Measurements from ENCODE around the gene TTYH2. TPM values are rescaled to one million over a fixed set of nuclear protein-coding genes. Genes with fewer than 3 reads are reported as not detected.

Gene TTYH2
- total RNA-seq, 1 donor from 2014 or later: 30.3 TPM

DNA sequence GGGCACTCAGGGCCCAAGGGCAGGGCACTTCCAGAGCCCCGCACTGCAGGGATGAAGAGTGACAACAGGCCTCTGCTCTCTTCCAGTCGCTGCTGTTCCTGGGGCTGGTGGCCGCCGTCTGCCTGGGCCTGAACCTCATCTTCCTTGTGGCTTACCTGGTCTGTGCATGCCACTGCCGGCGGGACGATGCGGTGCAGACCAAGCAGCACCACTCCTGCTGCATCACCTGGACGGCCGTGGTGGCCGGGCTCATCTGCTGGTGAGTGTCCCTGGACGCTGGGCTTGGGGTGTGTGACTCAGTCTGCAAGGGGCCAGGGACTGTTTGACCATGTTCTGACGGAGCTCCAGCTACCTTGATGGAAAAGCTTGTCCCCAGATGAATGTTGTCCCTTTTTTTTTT lies 9.0 kb downstream of the TTYH2 start:
- intact Hi-C loops (cut with DNase I): no loop called here
- peaks cover 4 to 9% of the 10 kb centered on the region in 2 donors for H3K36me3 ChIP-seq
- no peaks in the 10 kb centered on the region for H3K4me1 ChIP-seq
- no peak overlapping the region for H3K4me3 ChIP-seq
- TF ChIP-seq, protein P1, sequence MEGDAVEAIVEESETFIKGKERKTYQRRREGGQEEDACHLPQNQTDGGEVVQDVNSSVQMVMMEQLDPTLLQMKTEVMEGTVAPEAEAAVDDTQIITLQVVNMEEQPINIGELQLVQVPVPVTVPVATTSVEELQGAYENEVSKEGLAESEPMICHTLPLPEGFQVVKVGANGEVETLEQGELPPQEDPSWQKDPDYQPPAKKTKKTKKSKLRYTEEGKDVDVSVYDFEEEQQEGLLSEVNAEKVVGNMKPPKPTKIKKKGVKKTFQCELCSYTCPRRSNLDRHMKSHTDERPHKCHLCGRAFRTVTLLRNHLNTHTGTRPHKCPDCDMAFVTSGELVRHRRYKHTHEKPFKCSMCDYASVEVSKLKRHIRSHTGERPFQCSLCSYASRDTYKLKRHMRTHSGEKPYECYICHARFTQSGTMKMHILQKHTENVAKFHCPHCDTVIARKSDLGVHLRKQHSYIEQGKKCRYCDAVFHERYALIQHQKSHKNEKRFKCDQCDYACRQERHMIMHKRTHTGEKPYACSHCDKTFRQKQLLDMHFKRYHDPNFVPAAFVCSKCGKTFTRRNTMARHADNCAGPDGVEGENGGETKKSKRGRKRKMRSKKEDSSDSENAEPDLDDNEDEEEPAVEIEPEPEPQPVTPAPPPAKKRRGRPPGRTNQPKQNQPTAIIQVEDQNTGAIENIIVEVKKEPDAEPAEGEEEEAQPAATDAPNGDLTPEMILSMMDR (IDR thresholded peaks at IDR 0.05): no peak
- no peaks in the 10 kb centered on the region for H3K27me3 ChIP-seq
- H3K27ac ChIP-seq: no peak overlapping the region
- H3K9me3 ChIP-seq: no peaks in the 10 kb centered on the region
- no peak for DNase-seq (ENCODE audit: low spot score in 2 of 2)

DNA sequence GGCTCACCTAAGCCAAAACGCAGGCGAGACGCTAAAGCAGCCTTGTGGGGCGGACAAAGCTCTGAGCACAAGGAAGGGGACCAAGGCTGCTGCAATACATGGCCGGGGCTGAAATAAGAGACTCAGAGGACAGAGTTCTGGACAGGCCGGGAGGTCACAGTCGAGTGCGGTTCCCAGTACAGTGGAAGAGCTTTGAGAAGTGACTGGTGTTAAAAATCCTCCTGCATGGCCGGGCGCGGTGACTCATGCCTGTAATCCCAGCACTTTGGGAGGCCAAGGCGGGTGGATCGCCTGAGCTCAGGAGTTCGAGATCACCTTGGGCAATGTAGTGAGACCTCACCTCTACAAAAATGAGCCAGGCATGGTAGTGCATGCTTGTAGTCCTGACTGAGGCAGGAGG lies 10.5 kb downstream of the TTYH2 start:
- H3K9me3 ChIP-seq: no peaks in the 10 kb centered on the region
- H3K27me3 ChIP-seq: no peaks in the 10 kb centered on the region
- no peak overlapping the region for H3K27ac ChIP-seq
- peaks cover 4 to 9% of the 10 kb centered on the region in 2 donors for H3K36me3 ChIP-seq
- intact Hi-C loops (cut with DNase I): no loop called here
- no peaks in the 10 kb centered on the region for H3K4me1 ChIP-seq
- no peak for DNase-seq (ENCODE audit: low spot score in 2 of 2)
- TF ChIP-seq, protein P1 (IDR thresholded peaks at IDR 0.05): no peak
- no peak overlapping the region for H3K4me3 ChIP-seq

DNA sequence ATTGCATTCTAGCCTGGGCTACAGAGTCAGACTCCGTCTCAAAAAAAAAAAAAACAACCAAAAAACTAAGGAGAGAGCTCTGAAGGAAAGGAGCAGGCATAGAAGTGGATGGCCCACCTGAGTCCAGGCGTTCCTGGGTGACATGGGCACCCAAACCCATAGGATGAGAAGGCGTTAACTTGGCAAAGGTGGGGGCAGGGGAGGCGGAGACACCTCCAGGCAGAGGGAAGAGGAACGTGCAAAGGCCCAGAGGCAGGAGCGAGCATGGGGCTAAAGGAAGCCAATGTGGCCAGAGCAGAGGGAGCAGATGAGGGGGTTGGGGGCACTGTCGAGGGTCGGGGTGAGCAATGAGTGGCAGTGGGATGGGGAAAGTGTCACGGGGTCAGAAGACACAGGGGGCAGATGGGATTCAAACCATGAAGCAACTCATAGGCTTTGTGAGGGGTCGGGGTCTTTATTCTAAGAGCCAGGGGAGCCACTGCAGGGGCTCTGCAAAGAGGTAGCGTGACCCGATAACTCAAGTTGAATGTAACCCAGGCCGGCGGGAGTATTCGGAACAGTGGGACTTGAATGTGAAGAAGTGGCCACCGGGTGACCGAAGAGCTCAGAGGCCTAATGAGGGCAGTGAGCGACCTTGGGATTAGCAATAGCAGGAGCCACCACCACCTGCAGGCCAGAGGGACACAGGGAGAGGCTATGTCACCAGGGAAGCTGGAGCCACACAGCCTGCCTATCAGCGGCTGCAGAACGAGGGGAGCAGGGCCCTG lies 11.8 kb downstream of the TTYH2 start:
- TF ChIP-seq, protein P1 (IDR thresholded peaks at IDR 0.05): no peak
- H3K4me1 ChIP-seq: no peaks in the 10 kb centered on the region
- H3K27me3 ChIP-seq: no peaks in the 10 kb centered on the region
- intact Hi-C loops (cut with DNase I): no loop called here
- H3K9me3 ChIP-seq: no peaks in the 10 kb centered on the region
- DNase-seq (ENCODE audit: low spot score in 2 of 2): no peak
- no peak overlapping the region for H3K27ac ChIP-seq
- peaks cover 4 to 9% of the 10 kb centered on the region in 2 donors for H3K36me3 ChIP-seq
- H3K4me3 ChIP-seq: no peak overlapping the region

DNA sequence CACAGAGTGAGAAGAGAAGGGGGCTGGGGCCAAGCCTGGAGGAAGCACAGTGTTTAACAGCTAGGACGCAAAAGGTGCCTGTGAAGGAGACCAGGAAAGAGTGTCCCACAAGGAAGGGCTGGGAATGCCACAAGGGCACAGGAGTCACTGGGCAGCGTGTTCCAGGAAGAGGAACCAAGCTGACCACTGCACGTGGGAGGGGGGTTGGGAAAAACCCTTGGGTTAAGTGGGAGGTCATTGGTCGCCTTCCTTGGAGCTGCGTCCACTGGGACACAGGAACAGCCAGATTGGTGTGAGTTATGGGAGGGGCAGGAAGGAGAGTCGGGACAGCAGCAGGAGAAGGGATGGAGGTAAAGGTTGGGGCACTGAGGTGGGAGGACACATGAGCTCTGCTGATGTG lies 12.9 kb downstream of the TTYH2 start:
- no peak for DNase-seq (ENCODE audit: low spot score in 2 of 2)
- H3K4me1 ChIP-seq: no peaks in the 10 kb centered on the region
- H3K27ac ChIP-seq: no peak overlapping the region
- no peak overlapping the region for H3K4me3 ChIP-seq
- TF ChIP-seq, protein P1 (IDR thresholded peaks at IDR 0.05): no peak
- H3K9me3 ChIP-seq: no peaks in the 10 kb centered on the region
- H3K27me3 ChIP-seq: no peaks in the 10 kb centered on the region
- intact Hi-C loops (cut with DNase I): no loop called here
- H3K36me3 ChIP-seq: peaks cover 4 to 14% of the 10 kb centered on the region in 2 donors

DNA sequence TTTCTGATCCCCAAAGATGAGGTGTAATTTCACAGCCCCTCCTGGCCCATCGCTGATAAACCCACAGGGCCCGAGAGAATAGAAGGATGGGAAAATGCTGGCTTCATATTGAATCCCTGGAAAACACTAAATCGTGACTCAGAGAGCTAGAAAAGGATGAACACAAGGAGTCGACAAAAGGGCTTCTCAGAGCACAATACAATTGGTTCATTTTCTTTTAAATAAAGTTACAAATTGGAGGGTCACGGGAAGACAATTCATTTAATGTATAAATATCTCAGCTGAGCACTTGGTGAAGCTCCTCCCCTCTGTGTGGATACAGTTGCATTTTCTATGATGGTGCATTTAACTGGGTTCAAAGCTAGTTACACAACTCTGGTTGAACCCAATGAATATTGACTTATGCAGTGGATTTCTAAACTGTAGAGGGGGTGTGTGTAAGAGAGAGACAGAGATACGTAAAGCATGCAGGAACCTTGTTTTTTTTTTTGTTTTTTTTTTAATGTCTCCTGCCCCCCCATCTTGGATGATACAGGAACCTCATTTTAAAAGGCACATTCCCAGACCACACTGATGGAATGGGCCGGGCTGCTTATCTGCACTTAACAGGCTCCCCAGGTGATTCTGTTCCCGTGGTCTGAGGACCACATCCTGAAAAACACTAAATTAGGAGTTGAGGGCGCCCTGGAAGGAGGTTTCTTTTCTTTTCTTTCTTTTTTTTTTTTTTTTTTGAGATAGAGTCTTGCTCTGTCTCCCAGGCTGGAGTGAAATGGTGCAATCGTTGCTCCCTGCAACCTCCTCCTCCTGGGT lies 14.1 kb downstream of the TTYH2 start:
- Histone ChIP-seq H3K4me3 (no peak overlapping the region), H3K36me3 (peaks cover 4 to 11% of the 10 kb centered on the region in 2 donors), H3K4me1 (no peaks in the 10 kb centered on the region), H3K27me3 (no peaks in the 10 kb centered on the region), H3K9me3 (no peaks in the 10 kb centered on the region), H3K27ac (no peak overlapping the region)
- TF ChIP-seq, protein P1 (IDR thresholded peaks at IDR 0.05): no peak
- DNase-seq (ENCODE audit: low spot score in 2 of 2): no peak
- intact Hi-C loops (cut with DNase I): no loop called here

Data from ascending aorta (tissue), 2 donors.